Measurements from ENCODE around the gene PHLDB3. TPM values are rescaled to one million over a fixed set of nuclear protein-coding genes. Genes with fewer than 3 reads are reported as not detected.

PHLDB3 gene
- total and polyA plus RNA-seq, 2 of the 4 experiments (the other 2 are of a cell fraction), result 2.9 to 10.6 TPM

GRCh38 chr19:43498233-43498842 is 6.2 kb downstream of the PHLDB3 start:
- ChIA-PET CTCF (no interaction called here), POLR2A (ENCODE audit: unreplicated experiment) (no interaction called here)
- Histone ChIP-seq H3K18ac (ENCODE audit: low read depth, low read length) (no peak overlapping the region), H3K9me3 (ENCODE audit: control insufficient read depth, insufficient read depth, low read length) (no peaks in the 10 kb centered on the region), H3K27me3 (ENCODE audit: control insufficient read depth, insufficient read depth, low read length) (no peaks in the 10 kb centered on the region), H2BK120ac (ENCODE audit: low read depth, low read length) (no peak overlapping the region), H3K4ac (ENCODE audit: low read depth, low read length) (no peak overlapping the region), H3K4me1 (ENCODE audit: control insufficient read depth, insufficient read depth, low read length) (peaks cover 3% of the 10 kb centered on the region; the same call in 1 of the 2 replicates), H3K9ac (ENCODE audit: low read depth, low read length) (no peak overlapping the region), H3K9me1 (ENCODE audit: insufficient read depth, low read length) (no peaks in the 10 kb centered on the region), H3K23ac (ENCODE audit: low read depth, low read length) (no peak overlapping the region), H2BK15ac (ENCODE audit: low read depth, low read length) (no peak overlapping the region), H2AFZ (replicated peaks; ENCODE audit: low read length, poor library complexity) (no peak overlapping the region), H3K4me2 (ENCODE audit: low read depth, low read length) (no peak overlapping the region), H4K5ac (ENCODE audit: low read depth, low read length) (no peak overlapping the region), H2AK9ac (replicated peaks; ENCODE audit: low read depth, low read length, poor library complexity) (no peak overlapping the region), H3K4me3 (ENCODE audit: insufficient read depth, low read depth, low read length) (no peak overlapping the region), H2BK5ac (ENCODE audit: low read depth, low read length, poor library complexity, severe bottlenecking) (no peak overlapping the region), H3K79me1 (ENCODE audit: low read depth in 1 of 2, low read length in 2 of 2) (peaks cover 0 to 11% of the 10 kb centered on the region in 2 experiments; a peak in 3 of 4 replicates), H2AK5ac (ENCODE audit: low read depth, low read length) (no peak overlapping the region), H3K36me3 (ENCODE audit: control insufficient read depth, insufficient read depth, low read length) (peaks cover 21% of the 10 kb centered on the region), H3K56ac (ENCODE audit: extremely low read depth, insufficient read depth, low read length) (no peak overlapping the region), H4K20me1 (ENCODE audit: insufficient read depth, low read length) (no peaks in the 10 kb centered on the region; the same call in 1 of the 2 replicates), H2BK20ac (ENCODE audit: low read depth, low read length) (no peak overlapping the region), H3K27ac (ENCODE audit: insufficient read depth, low read length) (no peak overlapping the region), H4K8ac (ENCODE audit: low read depth in 2 of 2, low read length in 2 of 2) (no peak overlapping the region), H3K14ac (replicated peaks; ENCODE audit: low read depth, low read length) (no peak overlapping the region), H4K91ac (ENCODE audit: insufficient read depth, low read depth, low read length) (no peak overlapping the region)
- WGBS, 2 experiments (ENCODE audit: extremely low coverage in 2 of 2, insufficient read length in 1 of 2), result 72% methylated on average over 3 of the region's 5 CpGs; no CpG with 5 or more reads in 1 of the 2 experiments
- ATAC-seq (ENCODE audit: low read depth) (no peak), DNase-seq (no peak)
- no TSS peak for BruUV-seq (replicated peaks)
- dilution Hi-C loops (cut with HindIII; ENCODE audit: low sequenced_read_pairs, unreplicated experiment), result no loop called here
- intact Hi-C loops (cut with micrococcal nuclease), result no loop called here
- in situ Hi-C loops (cut with MboI; ENCODE audit: low sequenced_read_pairs), result no loop called here
- TF ChIP-seq RAD21 (IDR thresholded peaks at IDR 0.05; ENCODE audit: low read length), result no peak
- no peak for TF ChIP-seq SMC3 (IDR thresholded peaks at IDR 0.05; ENCODE audit: low read depth, low read length)
- TF ChIP-seq NFE2L2 (IDR thresholded peaks at IDR 0.05; ENCODE audit: low read depth, low read length), result no peak
